NCI-H1417 treated with DMSO at 0.1 percent for 48 hours (cell line): ENCODE data around the gene FUT9.

Source experiments
- DNase-seq: peaks from one replicate; lab custom pipeline; 2025; lab: John Stamatoyannopoulos, UW

The FUT9 gene

DNA sequence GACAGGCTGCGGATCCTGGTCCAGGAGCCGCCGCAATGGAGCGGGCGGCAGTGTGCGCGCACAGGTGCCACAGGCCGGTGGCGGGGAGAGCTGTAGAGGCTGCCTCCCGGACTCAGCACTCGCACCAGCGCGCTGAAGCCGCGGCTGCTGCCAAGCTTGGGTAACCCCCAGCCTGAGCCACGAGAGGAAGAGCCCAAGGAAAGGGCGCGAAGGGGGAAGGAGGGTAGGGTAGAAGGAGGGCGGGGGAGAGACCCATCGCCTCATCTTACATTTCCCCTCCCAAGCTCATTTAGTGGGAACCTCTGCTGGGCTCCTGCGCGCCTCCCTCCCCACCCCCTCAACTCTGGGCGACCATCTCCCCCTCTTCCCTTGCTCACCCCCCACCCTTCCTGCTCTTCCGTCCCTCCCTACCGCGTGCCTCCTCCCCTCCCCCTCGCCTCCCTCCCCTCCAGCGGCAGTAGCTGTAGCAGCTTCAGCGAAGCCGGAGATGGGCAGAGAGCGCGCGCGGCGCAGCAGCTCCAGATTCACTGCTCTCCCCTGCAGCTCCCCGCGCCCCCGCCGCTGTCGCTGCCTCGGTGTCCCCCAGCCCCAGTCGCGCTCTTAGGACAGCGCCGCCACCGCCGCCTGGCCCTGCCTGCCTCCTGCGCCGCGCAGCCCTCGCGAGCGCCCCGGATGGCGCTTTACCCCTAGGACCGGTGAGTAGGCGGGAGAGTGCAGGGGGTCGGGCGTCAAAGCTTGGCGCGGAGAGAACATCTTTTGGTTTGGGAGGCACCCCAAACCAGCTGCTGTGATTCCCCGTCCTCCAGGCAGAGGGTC, at the start of gene FUT9:
Gene FUT9, plus strand, starts transcription at position 457 of the 816 bp plus-strand sequence. CDS start 187,182 bp downstream, outside the sequence.
- DNase-seq = peak; percentile 62

DNA sequence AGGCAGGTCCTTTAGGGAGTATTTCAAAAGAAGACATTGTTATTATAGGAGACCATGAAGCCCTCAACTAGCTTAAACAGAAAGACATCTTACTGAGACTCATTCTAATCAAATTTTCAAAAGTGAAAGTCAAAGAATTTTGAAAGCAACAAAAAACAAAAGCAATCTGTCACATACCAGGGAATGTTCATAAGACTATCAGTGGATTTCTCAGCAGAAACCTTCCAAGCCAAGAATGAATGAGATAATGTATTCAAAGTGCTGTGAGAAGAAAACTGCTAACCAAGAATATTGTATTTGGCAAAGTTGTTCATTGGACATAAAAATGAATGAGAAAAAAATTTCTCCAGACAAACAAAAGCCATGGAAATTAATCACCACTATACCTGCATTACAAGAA, 48.2 kb upstream of the FUT9 start:
- no peak for DNase-seq

DNA sequence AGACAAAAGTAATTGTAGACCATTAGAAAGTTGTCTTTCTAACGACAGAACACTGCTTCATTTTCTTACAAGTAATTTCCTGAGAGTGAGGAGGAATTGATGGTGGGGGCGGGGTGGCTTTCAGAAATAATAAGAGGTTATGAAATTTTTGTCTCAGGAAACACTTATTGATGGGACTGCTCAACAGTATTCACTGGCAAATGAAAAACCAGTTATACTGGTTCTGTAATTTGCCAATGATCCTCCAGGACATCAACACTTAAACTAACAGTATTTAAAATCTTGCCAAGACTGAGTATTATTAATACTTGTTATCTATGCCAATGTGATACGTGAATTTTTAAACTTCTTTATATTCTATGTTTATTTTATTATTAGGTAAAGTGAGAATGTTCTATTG, 41.8 kb upstream of the FUT9 start:
- DNase-seq = no peak

DNA sequence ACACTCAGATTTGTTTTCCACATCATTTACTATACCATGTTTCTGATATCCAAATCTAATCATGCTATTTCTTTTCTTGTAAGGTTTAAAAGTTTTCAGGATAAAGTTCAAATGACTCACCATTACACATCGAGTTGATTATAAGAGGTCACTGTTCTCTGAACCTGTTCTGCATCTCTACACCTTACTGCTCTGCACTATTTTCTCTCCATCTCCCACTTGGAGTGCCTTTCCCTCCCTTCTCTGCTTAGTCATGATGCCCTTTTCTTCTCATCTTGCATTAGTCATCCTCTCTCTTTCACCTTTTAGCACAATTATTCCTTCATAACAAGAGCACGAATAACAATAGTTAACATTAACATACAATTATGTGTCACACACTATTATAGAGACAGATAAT, 37.5 kb upstream of the FUT9 start:
- no peak for DNase-seq

DNA sequence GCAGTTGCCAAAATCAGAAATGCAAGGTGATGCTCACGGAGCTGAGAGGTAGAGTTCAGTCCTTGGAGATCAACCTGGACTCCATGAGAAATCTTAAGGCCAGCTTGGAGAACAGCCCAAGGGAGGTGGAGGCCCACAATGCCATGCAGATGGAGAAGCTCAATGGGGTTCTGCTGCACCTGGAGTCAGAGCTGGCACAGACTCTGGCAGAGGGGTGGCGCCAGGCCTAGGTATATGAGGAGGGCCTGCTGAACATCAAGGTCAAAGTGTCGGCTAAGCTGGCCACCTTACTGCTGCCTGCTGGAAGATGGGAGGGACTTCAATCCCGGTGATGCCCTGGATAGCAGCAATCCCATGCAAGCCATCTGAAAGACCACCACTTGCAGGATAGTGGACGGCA, 23.9 kb upstream of the FUT9 start:
- DNase-seq = no peak

DNA sequence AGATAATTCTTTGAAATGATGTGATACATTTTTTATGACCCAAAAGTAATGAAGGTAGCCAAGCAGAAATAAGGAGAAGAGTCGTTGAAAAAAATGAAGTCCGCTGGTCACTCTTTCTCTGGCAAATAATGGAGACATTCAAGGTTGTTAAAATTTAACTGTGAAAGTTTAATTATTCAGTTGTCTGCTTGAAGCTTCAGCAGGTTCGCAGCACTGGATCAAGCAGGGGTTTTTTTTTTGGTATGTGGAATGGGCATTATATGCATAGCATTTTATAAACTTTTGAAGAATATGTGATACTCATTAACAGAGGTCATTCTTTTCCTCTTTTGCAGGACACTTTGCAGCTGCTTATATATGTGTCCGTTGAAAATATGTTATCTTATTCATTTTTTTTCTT, 21.6 kb upstream of the FUT9 start:
- no peak for DNase-seq

DNA sequence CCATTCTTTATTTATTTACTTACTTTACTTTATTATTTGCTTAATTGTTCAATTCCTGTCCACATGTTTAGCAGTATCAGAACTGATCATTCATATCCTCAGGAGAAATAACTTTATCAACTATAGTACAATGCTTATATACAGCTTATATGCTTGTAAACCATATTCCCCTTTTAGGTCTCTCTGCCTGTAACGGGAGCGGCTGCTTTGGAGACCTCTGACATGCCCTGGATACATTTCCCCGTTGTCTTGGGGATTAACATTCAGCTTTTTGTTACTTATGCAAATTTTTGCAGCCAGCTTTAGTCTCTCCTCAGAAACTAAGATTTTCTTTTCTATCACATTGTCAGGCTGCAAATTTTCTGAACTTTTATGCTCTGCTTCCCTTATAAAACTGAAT, 17.6 kb upstream of the FUT9 start:
- DNase-seq = no peak

DNA sequence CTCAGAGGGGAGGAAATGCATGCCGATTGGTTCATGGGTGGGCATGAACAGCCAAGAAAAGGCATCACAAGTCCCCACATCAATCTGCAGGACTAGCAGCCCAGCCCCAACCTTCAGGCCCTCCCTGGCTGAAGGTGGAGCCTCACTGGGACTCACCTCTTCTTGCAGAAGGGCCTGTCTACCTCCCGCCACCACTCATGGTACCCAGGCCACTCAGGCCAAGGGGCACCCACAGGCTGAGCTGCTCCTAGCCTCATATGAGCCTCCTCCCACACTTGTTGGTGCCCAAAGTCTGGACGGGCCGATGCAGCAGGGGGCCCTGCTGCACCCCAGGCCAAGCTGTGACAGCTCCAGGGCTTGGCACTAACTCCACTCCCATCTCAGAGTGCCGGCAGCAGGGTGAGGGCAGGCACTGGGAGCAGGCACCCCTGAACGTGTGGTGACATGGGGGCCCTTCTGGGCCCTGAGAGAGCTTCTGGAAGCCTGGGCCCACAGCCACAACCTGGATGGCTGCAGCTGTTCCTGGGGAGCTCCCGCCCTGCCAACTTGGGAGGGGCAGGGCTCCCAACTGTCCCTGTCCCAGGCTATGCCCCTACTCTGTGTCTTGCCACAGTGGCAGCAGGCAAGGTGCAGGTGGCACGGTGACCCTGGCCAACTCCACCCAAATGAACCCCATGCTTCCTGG, 13.7 kb upstream of the FUT9 start:
- no peak for DNase-seq

DNA sequence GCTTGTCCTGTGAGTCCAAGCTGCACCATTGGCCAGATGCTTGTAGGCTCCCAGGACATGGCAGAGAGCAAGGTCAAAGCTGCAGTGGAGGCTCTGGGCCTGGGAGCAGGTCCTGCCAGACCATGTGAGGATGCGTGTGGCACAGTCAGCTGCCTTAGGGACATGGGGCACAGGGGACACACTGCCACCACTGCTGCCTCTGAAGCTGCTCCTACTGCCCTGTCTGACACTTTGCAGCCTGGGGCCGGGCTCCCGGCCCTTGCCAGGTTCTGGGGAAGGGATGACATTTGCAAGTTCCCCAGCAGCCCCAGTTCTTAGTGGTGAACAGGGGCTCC, 13.2 kb upstream of the FUT9 start:
- DNase-seq = no peak

DNA sequence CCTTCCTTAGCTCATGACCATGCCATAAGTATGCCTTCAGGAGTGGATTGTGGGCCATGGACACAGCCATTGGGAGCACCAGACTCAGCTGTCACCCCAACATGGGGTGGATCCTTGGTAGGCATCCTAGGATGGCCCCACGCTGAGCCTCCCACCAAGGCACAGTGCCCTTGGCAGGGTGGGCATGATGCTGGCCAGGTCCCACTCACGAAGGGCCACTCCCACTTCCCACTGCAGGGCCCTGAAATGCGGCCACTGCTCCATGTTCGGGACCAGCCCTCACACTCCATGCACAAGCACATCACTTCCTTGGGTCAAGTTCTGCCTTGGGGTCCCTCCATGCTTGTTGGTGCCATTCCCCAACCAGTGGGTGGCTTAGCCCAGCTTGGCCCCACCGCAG, 12.9 kb upstream of the FUT9 start:
- no peak for DNase-seq

DNA sequence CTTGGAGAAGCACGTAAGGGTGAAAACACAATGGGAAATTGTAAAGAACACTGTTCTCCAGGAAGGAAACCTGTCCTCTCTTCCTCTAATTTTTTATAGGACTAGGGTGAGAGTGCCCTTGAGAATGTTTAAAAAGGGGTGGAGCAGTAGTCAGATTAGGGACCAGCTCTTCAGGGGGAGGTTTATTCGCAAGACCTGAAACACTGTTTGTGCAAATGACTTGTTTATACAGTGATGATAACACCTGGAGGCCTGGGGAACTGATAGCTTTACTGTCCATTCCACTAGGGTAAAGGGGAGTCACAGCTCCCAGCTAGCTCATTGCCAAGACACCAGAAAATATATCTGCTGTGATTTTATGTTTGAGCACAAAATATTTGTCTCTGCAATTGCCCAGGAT, 8.1 kb upstream of the FUT9 start:
- DNase-seq = no peak

DNA sequence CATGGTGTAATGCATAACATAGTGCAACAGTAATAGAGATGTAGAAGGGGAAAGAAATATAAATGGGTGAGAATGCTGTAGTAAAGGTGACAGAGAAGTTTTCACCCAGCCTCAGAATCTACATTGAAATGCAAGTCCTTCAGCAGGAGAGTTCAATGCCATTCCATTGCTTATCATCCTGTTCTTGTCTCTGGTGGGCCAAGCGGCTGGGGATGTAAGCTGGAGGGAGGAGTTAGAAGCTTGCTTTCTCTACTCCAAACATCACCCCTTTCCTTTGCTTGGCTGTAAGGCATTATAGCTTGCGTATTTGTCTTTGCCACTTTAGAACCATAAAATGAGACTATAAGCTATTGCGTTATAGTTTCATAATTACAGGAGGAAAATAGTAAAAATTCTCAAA, 2.2 kb upstream of the FUT9 start:
- no peak for DNase-seq

DNA sequence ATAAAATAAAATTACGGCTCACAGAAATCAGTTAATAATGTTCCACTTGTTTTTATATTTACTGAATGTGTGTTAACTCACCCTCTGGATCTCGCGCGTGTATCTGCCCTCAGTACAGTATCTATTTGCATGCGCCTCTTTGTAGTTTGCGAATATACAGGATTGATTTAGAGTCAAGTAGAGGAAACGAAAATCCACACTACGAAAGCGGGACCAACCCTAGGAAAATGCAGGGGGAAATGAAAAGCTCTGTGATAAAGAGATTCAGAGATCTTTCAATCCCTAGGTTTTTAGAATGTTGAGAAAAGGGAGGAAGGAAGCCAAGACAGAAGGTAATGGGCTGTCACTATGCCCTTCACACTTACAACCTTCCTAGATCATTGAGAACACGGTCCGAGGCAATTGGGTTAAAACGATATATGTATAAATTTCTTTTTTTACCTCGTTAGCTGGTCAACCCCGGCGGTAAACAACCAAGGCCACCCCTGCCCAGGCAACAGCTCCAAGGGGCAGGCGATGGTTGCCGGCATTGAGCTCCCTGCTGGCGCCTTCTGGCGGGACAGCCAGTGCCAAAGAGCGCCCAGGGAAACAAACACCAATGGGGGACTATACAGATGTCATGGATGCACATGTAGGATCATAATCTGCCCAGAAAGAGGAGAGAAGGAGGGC, 792 bp upstream of the FUT9 start:
- no peak for DNase-seq

DNA sequence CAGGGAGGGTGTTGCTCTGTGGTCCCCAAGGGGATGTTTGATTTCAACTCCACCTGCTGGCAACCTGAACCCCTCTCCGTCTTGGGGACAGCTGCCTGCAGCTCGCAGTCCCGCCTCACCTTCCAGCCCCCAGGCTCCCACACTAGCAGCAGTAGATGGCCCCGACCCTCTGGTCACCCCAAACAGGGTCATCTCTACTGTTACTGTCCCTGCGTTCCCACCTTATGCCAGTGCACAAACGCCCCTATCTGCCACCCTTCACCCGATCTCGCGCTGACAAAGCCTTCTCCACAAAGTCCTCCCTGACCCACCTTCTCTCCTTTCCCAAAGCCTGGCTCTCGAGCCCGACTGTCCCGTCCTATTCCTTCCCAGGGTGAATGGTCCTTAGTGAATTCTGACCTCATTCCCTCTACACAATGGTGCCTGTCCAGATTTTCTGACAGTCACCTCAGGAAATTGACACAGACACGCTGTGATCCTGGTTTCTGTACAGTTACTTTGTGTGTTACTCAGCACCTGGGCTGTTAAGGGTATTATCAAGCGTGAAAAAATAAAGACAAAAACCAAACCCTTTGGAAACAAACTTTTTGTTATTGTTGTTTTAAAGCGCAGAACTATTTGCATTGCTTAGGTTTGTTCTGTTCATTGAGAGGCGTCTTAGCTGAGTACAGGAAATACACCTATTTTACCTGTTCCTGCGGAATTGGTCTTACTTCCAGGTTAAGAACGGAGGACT, 728 bp downstream of the FUT9 start:
- DNase-seq = no peak

DNA sequence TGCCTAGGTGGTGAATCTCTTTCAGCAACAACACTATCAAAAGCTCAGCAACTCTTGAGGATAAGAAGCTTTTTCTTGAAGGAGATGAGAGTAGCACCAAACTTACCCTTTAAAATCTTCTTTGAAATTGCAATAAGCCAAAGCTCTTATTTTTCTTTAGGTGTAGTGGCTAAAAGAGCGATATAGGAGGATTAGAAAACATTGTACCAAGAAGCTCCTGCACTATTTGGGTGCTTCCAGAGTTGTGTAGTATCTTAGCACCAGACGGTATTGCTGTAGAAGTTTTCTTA, 1.2 kb downstream of the FUT9 start:
- DNase-seq = no peak

DNA sequence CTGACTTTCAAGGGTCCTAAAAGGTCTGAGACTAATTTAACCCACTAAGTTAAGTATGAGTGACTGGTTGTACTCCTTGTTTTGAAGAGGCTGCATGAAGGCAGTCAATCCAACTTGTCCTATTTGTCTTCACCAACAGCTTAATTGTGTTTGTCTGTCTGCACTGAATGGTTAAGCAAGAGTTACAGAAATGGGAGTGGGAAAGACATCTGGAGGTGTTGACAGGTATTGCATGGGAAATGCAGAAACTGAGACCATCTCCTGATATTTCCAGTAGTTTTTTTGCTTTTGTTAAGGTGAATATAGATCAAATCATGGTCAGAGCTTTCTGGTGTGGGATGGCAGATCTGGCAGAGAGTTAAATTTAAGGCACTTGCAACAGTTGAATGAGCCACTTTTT, 6.5 kb downstream of the FUT9 start:
- DNase-seq = no peak

DNA sequence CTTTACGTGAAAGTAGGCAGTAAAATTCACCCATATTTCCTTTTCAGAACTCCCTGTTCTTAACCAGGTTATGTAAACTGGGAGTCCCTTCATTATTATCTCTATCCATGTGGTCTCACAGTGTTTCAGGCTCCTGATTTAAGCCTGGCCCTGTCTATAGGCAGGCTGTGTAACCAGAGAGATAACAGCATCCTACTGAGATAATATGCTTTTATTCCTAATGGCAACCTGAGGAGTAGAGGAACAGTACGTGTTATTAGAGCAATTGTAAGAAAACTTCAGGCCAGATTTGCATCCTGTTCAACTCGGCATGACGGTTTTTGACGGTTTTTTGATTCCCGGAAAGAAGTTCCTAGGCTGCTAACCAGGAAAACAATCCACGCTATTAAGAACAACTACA, 16.9 kb downstream of the FUT9 start:
- peak; percentile 10 for DNase-seq

DNA sequence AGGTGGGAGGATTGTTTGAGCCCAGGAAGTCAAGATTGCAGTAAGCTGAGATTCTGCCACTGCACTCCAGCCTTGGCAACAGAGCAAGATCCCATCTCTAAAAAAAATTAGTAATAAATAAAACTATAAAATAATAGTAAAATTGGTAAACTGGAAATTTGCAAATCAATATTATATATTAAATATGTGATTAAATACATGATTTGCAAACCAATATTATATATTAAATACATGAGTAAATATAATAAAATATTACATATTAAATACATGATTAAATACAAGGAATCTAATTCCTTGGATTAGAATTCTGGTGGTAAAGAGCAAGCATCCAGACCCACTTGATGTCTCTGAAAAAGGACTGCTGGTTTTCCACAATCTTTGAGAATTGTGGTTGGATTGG, 35.8 kb downstream of the FUT9 start:
- DNase-seq = no peak

DNA sequence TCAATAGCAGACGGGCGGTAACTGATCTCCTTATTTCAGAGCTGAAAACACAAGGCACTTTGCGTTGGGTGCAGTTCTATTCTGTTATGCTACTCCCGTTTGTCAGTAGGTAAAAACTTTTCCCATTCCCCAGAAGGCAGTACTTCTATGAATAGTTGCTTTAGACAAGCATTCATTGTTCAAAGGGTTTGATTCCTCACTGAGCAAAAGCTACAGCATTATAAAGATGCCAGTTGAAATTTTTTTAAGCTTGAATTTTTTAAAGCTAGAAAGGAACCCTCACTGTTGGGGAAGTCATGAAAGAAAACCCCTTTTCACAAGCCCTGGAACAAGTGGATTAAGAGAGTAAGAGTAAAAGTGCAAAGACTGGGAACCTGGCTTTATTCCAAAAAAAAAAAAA, 42.3 kb downstream of the FUT9 start:
- no peak for DNase-seq

DNA sequence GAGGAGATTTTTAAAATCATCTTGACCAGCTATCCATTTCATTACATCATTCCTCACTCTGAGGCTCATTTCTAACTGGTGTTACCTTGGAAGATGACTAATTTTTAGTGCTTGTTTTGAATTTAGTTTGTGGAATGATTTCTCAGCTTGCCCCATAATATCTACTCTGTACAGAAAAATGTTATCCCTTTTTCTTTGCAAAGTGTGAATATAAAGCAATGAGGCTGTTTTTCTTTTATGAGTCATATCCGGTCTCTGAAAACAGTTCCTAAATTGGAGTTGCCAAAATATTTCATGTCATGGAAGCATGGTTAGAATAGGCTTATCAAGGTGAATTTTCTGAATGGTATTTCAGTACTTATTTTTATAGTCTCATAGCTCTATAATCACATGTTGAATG, 43.8 kb downstream of the FUT9 start:
- no peak for DNase-seq

DNA sequence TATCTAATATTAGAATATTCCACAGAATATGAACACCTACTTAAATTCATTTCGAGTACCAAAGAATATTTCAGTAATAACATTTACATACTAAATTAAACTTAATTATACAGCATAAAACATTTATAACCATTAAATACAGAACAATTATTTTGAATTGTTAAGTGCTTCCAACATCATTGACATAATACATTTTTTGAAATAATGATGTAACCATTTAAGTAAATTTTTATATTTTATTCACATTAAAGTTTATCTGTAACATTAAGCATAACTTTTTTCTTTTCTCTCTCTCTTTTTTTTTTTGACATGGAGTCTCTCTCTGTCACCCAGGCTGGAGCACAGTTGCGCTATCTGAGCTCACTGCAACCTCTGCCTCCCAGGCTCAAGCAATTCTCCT, 44.5 kb downstream of the FUT9 start:
- DNase-seq = no peak

DNA sequence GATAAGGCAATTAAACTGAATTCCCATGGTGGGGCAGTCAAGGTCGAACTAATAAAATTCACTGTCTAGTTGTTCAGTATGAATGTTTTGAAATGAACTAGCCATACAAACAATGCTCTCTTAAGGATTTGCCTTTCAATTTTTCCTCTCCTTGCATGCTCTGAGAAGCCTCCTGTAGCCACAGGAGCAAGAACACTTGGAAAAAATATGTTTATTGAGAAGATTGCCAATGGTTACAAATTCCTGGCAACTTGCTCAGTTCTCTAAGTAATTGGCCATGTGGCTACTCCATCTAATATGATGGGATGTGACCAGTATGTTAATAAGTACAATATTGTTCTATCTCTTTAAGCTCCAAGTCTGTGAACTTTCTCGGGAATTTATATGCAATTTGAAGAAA, 49.4 kb downstream of the FUT9 start:
- no peak for DNase-seq

DNA sequence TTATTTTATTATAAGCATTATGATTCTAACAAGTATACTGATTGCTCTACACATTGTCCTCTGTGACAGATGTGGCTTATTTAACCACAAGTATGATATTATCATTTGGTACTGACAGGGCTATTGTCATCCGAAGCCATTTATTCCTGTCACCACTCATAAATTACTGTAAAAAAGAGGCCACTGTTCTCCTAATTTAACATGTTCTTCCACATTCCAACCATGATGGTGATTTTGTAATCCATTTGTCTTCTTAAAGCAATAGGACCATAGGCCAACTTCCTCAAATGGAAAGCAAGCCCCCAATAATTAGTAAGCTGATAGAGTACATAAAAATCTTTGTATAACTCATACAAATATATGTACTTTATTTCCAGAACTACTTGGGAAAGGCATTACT, 50.6 kb downstream of the FUT9 start:
- no peak for DNase-seq
